Uterus (tissue), 2 donors: ENCODE measurements around the gene CDH22.

Experiments used
- POLR2A ChIP-seq, 2 donors: fragments of 450-650 bp; IDR thresholded peaks; one replicate each; pipeline ENCODE4 v1.6.1; 2016; ENCODE audit warnings: antibody characterized with exemption in 2 of 2, mild to moderate bottlenecking in 1 of 2, moderate library complexity in 1 of 2
- TF ChIP-seq, protein P1 (sequence below), 4 experiments: fragments of 200-600 bp in 2 of 4; fragments of 450-650 bp in 2 of 4; sonication (generic) in 2 of 4; IDR thresholded peaks; one replicate each; pipeline ENCODE4 v1.5.1; 2016 to 2019; ENCODE audit warnings: antibody characterized with exemption in 4 of 4, mild to moderate bottlenecking in 2 of 4, moderate library complexity in 1 of 4

DNA sequence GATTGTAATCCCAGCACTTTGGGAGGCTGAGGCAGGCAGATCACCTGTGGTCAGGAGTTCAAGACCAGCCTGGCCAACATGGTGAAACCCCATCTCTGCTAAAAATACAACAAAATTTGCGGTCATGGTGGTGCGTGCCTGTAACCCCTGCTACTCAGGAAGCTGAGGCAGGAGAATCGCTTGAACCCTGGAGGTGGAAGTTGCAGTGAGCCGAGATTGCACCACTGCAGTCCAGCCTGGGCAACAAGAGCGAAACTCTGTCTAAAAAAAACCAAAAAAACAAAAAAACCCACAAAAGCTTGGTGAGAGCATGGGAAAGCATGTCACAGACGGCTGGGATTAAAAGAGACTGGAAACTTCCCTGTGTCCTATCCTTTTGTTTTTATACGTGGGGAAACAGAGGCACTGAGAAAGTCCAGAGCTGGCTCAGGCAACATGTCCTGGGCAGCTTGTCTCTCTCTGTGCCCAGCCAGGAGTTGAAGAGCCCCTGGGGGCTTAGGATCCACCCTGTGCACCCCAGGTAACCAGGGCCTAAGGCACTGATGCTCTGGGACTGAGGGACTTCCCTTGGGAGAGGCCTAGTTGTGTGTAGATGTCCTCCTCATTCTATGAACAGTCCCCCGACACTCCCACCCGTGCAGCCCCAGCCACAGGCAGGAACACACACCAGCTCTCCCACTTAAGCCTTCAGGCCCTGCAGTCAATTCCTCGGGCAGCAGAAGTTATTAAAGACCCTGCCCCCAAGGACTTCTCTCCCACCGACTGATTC, 174.2 kb downstream of the CDH22 start:
- no peak for TF ChIP-seq POLR2A (IDR thresholded peaks at IDR 0.05)
- TF ChIP-seq, protein P1, sequence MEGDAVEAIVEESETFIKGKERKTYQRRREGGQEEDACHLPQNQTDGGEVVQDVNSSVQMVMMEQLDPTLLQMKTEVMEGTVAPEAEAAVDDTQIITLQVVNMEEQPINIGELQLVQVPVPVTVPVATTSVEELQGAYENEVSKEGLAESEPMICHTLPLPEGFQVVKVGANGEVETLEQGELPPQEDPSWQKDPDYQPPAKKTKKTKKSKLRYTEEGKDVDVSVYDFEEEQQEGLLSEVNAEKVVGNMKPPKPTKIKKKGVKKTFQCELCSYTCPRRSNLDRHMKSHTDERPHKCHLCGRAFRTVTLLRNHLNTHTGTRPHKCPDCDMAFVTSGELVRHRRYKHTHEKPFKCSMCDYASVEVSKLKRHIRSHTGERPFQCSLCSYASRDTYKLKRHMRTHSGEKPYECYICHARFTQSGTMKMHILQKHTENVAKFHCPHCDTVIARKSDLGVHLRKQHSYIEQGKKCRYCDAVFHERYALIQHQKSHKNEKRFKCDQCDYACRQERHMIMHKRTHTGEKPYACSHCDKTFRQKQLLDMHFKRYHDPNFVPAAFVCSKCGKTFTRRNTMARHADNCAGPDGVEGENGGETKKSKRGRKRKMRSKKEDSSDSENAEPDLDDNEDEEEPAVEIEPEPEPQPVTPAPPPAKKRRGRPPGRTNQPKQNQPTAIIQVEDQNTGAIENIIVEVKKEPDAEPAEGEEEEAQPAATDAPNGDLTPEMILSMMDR (IDR thresholded peaks at IDR 0.05), result no peak
